Natural killer cell (primary cell): Measurements from ENCODE around the gene WDR17. TPM values are rescaled to one million over a fixed set of nuclear protein-coding genes. Genes with fewer than 3 reads are reported as not detected.

Experiments used
- ATAC-seq, 3 donors: fragments of 150-1000 bp in 2 of 3; fragments of 200-7000 bp in 1 of 3; cut with Tn5 transposase; 1 replicate in 1 of 3; 2 replicates in 2 of 3; pipeline ENCODE4 v1.10.0; 2021; ENCODE audit warnings: mild to moderate bottlenecking in 2 of 3, moderate library complexity in 2 of 3
- DNase-seq, 2 donors: peaks; one replicate each; pipeline versions ENCODE4 v3.0.0 to v3.0.0-alpha.2; 2013 to 2021; ENCODE audit warnings: mixed read lengths in 1 of 2
- H3K27ac ChIP-seq: one replicate; pipeline ENCODE4 v1.5.1; 2013; ENCODE audit warnings: mild to moderate bottlenecking, low read length
- H3K27me3 ChIP-seq: one replicate; pipeline ENCODE4 v1.6.1; 2013; ENCODE audit warnings: low read length; ENCODE audit not compliant: control insufficient read depth, insufficient read depth
- H3K36me3 ChIP-seq: one replicate; pipeline ENCODE4 v1.6.1; 2013; ENCODE audit warnings: low read length; ENCODE audit not compliant: control insufficient read depth, insufficient read depth
- H3K4me1 ChIP-seq: one replicate; pipeline ENCODE4 v1.6.1; 2013; ENCODE audit warnings: low read length; ENCODE audit not compliant: control insufficient read depth, insufficient read depth
- H3K4me3 ChIP-seq: one replicate; pipeline ENCODE4 v1.5.1; 2013; ENCODE audit warnings: low read length
- H3K9me3 ChIP-seq: one replicate; pipeline ENCODE4 v1.6.1; 2013; ENCODE audit warnings: low read length; ENCODE audit not compliant: control insufficient read depth, insufficient read depth
- H3K27ac Mint-ChIP-seq, 2 donors: one replicate each; pipeline ENCODE4 v1.8.0; 2022; ENCODE audit warnings: mild to moderate bottlenecking in 2 of 2, mixed read lengths in 2 of 2, moderate library complexity in 1 of 2
- H3K27me3 Mint-ChIP-seq, 2 donors: one replicate each; pipeline ENCODE4 v1.8.0; 2022; ENCODE audit warnings: low read depth in 2 of 2, mixed read lengths in 2 of 2
- H3K36me3 Mint-ChIP-seq: one replicate; pipeline ENCODE4 v1.8.0; 2022; ENCODE audit warnings: mixed read lengths
- H3K4me1 Mint-ChIP-seq, 2 donors: one replicate each; pipeline ENCODE4 v1.8.0; 2022; ENCODE audit warnings: mixed read lengths in 2 of 2
- H3K4me3 Mint-ChIP-seq: one replicate; pipeline ENCODE4 v1.8.0; 2022; ENCODE audit warnings: mild to moderate bottlenecking, moderate library complexity, mixed read lengths
- H3K9me3 Mint-ChIP-seq, 2 donors: one replicate each; pipeline ENCODE4 v1.8.0; 2022; ENCODE audit warnings: mixed read lengths in 2 of 2
- WGBS: methylation state at CpG from one replicate; pipeline ENCODE4 v1.1.7; 2013; ENCODE audit warnings: missing lambda C conversion rate; ENCODE audit not compliant: insufficient coverage; 5-methylcytosine and 5-hydroxymethylcytosine counted together
- intact Hi-C: fragments of 100-400 bp; cut with micrococcal nuclease; formaldehyde crosslinking; loops from one replicate; pipeline ENCODE4 v1.14.2; 2022
- total RNA-seq, 4 donors: library from RNA; stranded (reverse); fragments of 120-200 nt in 1 of 4; gene quantifications; one replicate each; pipeline versions ENCODE4 v1.2.3 to v1.2.4, GENCODE V29; 2013 to 2022
- TF ChIP-seq, protein P1 (sequence below): fragments of 200-600 bp; IDR thresholded peaks from one replicate; pipeline ENCODE4 v1.8.0; 2022; ENCODE audit warnings: antibody characterized with exemption

WDR17 gene
- total RNA-seq, 3 donors from 2014 or later (not counting 1 experiment from before 2014, with no cell fraction given): 0.07 to 0.38 (median 0.12) TPM

DNA sequence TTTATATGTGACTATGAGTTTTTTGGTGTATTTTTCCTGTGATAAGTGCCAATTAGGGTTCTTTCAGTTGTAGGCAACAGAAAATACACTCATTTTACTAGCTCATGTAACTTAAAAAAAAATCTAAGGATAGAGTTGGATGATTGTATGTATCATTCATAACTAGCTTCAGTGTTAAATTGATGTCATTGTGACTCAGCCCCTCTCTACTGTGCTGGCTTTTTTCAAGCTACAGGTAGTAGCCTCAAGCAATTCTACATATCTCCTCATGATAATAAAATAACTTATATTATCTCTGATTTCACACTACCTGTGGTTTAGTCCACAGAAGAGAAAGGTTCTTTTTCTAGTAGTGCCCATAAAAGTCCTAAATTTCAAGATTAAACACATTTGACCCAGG is 11.9 kb downstream of the WDR17 start:
- intact Hi-C loops: no loop called here
- ATAC-seq: no peak
- H3K27ac Mint-ChIP-seq: no peak overlapping the region

DNA sequence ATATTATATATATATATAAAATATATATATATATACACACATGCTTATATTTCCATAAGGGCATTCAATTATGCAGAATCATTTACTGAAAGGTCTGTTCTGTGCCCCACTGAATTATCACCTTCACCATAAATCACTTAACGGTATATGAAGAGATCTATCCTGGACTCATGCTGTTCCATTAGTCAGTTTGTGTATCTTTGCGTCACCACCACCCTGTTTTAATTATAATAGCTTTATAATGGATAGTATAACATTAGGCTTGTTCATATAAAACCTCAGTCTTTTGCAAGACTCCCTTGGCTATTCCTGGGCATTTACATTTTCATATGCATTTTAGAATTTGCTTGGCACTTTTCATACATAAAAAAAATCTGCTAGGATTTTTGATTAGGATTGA is 19.1 kb downstream of the WDR17 start:
- H3K27ac Mint-ChIP-seq: no peak overlapping the region
- Histone ChIP-seq H3K36me3 (no peaks in the 10 kb centered on the region), H3K4me1 (no peaks in the 10 kb centered on the region), H3K27me3 (no peaks in the 10 kb centered on the region), H3K27ac (no peak overlapping the region), H3K4me3 (no peak overlapping the region), H3K9me3 (no peaks in the 10 kb centered on the region)
- H3K36me3 Mint-ChIP-seq: no peaks in the 10 kb centered on the region
- TF ChIP-seq, protein P1, sequence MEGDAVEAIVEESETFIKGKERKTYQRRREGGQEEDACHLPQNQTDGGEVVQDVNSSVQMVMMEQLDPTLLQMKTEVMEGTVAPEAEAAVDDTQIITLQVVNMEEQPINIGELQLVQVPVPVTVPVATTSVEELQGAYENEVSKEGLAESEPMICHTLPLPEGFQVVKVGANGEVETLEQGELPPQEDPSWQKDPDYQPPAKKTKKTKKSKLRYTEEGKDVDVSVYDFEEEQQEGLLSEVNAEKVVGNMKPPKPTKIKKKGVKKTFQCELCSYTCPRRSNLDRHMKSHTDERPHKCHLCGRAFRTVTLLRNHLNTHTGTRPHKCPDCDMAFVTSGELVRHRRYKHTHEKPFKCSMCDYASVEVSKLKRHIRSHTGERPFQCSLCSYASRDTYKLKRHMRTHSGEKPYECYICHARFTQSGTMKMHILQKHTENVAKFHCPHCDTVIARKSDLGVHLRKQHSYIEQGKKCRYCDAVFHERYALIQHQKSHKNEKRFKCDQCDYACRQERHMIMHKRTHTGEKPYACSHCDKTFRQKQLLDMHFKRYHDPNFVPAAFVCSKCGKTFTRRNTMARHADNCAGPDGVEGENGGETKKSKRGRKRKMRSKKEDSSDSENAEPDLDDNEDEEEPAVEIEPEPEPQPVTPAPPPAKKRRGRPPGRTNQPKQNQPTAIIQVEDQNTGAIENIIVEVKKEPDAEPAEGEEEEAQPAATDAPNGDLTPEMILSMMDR: no peak
- H3K4me3 Mint-ChIP-seq: no peak overlapping the region
- peaks cover 0 to 2% of the 10 kb centered on the region in 2 donors for H3K9me3 Mint-ChIP-seq
- DNase-seq: no peak
- ATAC-seq: no peak
- 100% methylated on average over 1 of the region's 2 CpGs for WGBS
- intact Hi-C loops: no loop called here
- H3K4me1 Mint-ChIP-seq: no peaks in the 10 kb centered on the region
- no peaks in the 10 kb centered on the region for H3K27me3 Mint-ChIP-seq

More for the DNA sequence above, 11.9 kb downstream of the WDR17 start:
- H3K4me3 ChIP-seq: no peak overlapping the region
- H3K36me3 ChIP-seq: no peaks in the 10 kb centered on the region
- no peaks in the 10 kb centered on the region for H3K9me3 ChIP-seq
- TF ChIP-seq, protein P1: no peak
- no peak for DNase-seq
- no peaks in the 10 kb centered on the region for H3K4me1 Mint-ChIP-seq
- no peaks in the 10 kb centered on the region for H3K4me1 ChIP-seq
- H3K27ac ChIP-seq: no peak overlapping the region
- H3K9me3 Mint-ChIP-seq: peaks cover 0 to 2% of the 10 kb centered on the region in 2 donors
- no peaks in the 10 kb centered on the region for H3K27me3 Mint-ChIP-seq
- no peaks in the 10 kb centered on the region for H3K27me3 ChIP-seq
- no peak overlapping the region for H3K4me3 Mint-ChIP-seq
- H3K36me3 Mint-ChIP-seq: no peaks in the 10 kb centered on the region

DNA sequence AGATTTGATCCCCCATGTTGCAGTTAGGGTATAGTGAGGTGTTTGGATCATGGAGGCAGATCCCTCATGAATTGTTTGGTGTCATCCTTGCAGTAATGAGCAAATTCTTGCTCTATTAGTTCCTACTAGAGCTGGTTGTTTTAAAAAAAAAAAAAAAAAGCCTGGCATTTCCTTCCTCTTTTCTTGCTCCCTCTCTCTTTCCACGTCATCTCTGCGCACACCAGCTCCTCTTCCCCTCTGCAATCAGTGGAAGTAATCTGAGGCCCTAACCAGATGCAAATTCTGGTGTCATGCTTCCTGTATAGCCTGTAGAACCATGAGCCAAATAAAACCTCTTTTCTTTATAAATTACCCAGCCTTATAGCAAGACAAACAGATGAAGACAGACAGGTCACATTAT is 24.5 kb downstream of the WDR17 start:
- Histone ChIP-seq H3K4me3 (no peak overlapping the region), H3K9me3 (no peaks in the 10 kb centered on the region), H3K36me3 (no peaks in the 10 kb centered on the region), H3K4me1 (no peaks in the 10 kb centered on the region), H3K27me3 (no peaks in the 10 kb centered on the region), H3K27ac (no peak overlapping the region)
- DNase-seq (no peak), ATAC-seq (no peak)
- no peak overlapping the region for H3K27ac Mint-ChIP-seq
- H3K4me1 Mint-ChIP-seq: no peaks in the 10 kb centered on the region
- TF ChIP-seq, protein P1: no peak
- H3K36me3 Mint-ChIP-seq: no peaks in the 10 kb centered on the region
- peaks cover 6% of the 10 kb centered on the region in 2 donors for H3K9me3 Mint-ChIP-seq
- H3K4me3 Mint-ChIP-seq: no peak overlapping the region
- no peaks in the 10 kb centered on the region for H3K27me3 Mint-ChIP-seq
- 18% methylated on average over 2 of the region's 2 CpGs for WGBS
- intact Hi-C loops: no loop called here

DNA sequence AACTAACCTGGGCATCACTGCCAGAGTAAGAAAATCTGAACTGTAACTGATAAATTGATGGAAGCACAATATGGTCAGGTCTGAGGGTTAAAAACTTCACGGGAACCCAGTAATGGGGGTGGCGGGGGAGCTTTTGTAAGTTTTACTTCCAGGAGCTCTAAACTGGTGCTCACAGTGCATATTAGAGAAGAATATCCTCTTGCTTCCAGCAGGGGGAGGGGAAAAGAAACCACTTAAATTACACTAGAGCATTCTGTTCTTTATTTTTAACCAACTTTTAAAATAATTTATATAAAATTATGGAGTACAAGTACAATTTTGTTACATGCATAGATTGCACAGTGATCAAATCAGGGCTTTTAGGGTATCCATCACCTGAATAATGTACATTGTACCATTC is 33.7 kb downstream of the WDR17 start:
- no peaks in the 10 kb centered on the region for H3K9me3 ChIP-seq
- H3K36me3 ChIP-seq: no peaks in the 10 kb centered on the region
- Mint-ChIP-seq H3K27ac (no peak overlapping the region), H3K4me1 (no peaks in the 10 kb centered on the region), H3K27me3 (no peaks in the 10 kb centered on the region), H3K9me3 (peaks cover 10 to 15% of the 10 kb centered on the region in 2 donors), H3K4me3 (no peak overlapping the region), H3K36me3 (no peaks in the 10 kb centered on the region)
- DNase-seq: no peak
- TF ChIP-seq, protein P1: no peak
- H3K4me3 ChIP-seq: no peak overlapping the region
- WGBS: 88% methylated on average over 2 of the region's 2 CpGs
- H3K27ac ChIP-seq: no peak overlapping the region
- H3K27me3 ChIP-seq: no peaks in the 10 kb centered on the region
- intact Hi-C loops: no loop called here
- ATAC-seq: no peak
- H3K4me1 ChIP-seq: no peaks in the 10 kb centered on the region
